GM19193 (cell line): Measurements from ENCODE around the gene PPP2R5C.

ENCODE experiments used
- POLR2A ChIP-seq: IDR thresholded peaks from 4 replicates; pipeline ENCODE4 v1.6.1; 2011; ENCODE audit not compliant: insufficient read depth, insufficient read length; ENCODE audit errors: extremely low read depth

PPP2R5C gene

GRCh38 chr14:101783260-101784016 lies 21.9 kb downstream of the PPP2R5C start:
- TF ChIP-seq POLR2A = no peak

GRCh38 chr14:101784631-101785030 lies 23.1 kb downstream of the PPP2R5C start:
- TF ChIP-seq POLR2A = no peak

GRCh38 chr14:101788016-101788635 lies 26.6 kb downstream of the PPP2R5C start:
- no peak for TF ChIP-seq POLR2A

- TF ChIP-seq POLR2A = no peak
These were observed 27.7 kb downstream of the PPP2R5C start for GRCh38 chr14:101789222-101789621.

- TF ChIP-seq POLR2A = no peak
These were observed 28.7 kb downstream of the PPP2R5C start for GRCh38 chr14:101790232-101790631.

GRCh38 chr14:101791919-101792572 lies 30.5 kb downstream of the PPP2R5C start:
- no peak for TF ChIP-seq POLR2A

GRCh38 chr14:101796016-101796415 lies 34.5 kb downstream of the PPP2R5C start:
- no peak for TF ChIP-seq POLR2A

GRCh38 chr14:101796479-101796878 lies 35.0 kb downstream of the PPP2R5C start:
- TF ChIP-seq POLR2A = no peak

GRCh38 chr14:101797856-101798255 lies 36.3 kb downstream of the PPP2R5C start:
- TF ChIP-seq POLR2A = no peak

- TF ChIP-seq POLR2A = no peak
These were observed 46.6 kb downstream of the PPP2R5C start for GRCh38 chr14:101808020-101808641.

GRCh38 chr14:101808894-101809670 lies 47.6 kb downstream of the PPP2R5C start:
- no peak for TF ChIP-seq POLR2A

- TF ChIP-seq POLR2A = peak; percentile 70
These were observed 48.4 kb downstream of the PPP2R5C start for GRCh38 chr14:101809671-101810514.

- no peak for TF ChIP-seq POLR2A
These were observed 49.5 kb downstream of the PPP2R5C start for GRCh38 chr14:101810897-101811621.
